H1 (cell line): ENCODE measurements around the gene COX5B. TPM values are rescaled to one million over a fixed set of nuclear protein-coding genes. Genes with fewer than 3 reads are reported as not detected.

Source experiments
- CTCF ChIA-PET: fragments of 300-600 bp; sonication (Branson Sonifier 250); formaldehyde crosslinking; loops from one replicate; lab custom pipeline; 2021; ENCODE audit not compliant: partially characterized antibody; lab: Charles Lee
- POLR2A ChIA-PET: fragments of 300-600 bp; sonication (Branson Sonifier 250); formaldehyde crosslinking; loops from one replicate; lab custom pipeline; 2021; ENCODE audit warnings: inconsistent platforms; ENCODE audit not compliant: partially characterized antibody; lab: Charles Lee
- DNase-seq, 2 experiments: peaks; one replicate each; pipeline versions ENCODE4 v3.0.0 to v3.0.0-alpha.2; 2010 to 2022; ENCODE audit warnings: low spot score in 2 of 2, low read depth in 1 of 2, mixed read lengths in 1 of 2
- FAIRE-seq: peaks from 2 replicates; lab custom pipeline; 2011; peaks lifted over from hg19 to GRCh38; lab: Jason Lieb, UNC
- H2AFZ ChIP-seq: 2 replicates; pipeline ENCODE4 v1.8.1; 2012; ENCODE audit warnings: low read length, inconsistent platforms
- H2AK5ac ChIP-seq: 2 replicates; pipeline ENCODE4 v1.6.1; 2013; ENCODE audit warnings: low read depth, low read length
- H2BK120ac ChIP-seq: replicated peaks from 2 replicates; pipeline ENCODE3; 2013; ENCODE audit warnings: low read depth, low read length, inconsistent platforms
- H2BK12ac ChIP-seq: 2 replicates; pipeline ENCODE4 v1.6.1; 2013; ENCODE audit warnings: low read depth, low read length
- H2BK15ac ChIP-seq: 2 replicates; pipeline ENCODE4 v1.6.1; 2013; ENCODE audit warnings: low read length
- H2BK20ac ChIP-seq: 2 replicates; pipeline ENCODE4 v1.6.1; 2013; ENCODE audit warnings: low read length
- H2BK5ac ChIP-seq: 2 replicates; pipeline ENCODE4 v1.6.1; 2013; ENCODE audit warnings: low read depth, low read length
- H3K14ac ChIP-seq: 2 replicates; pipeline ENCODE4 v1.6.1; 2013; ENCODE audit warnings: inconsistent platforms; ENCODE audit not compliant: insufficient read length
- H3K18ac ChIP-seq: 2 replicates; pipeline ENCODE4 v1.6.1; 2013; ENCODE audit warnings: low read length; ENCODE audit errors: extremely low read depth
- H3K23ac ChIP-seq: 2 replicates; pipeline ENCODE4 v1.6.1; 2013; ENCODE audit warnings: inconsistent platforms; ENCODE audit not compliant: insufficient read length
- H3K23me2 ChIP-seq: 2 replicates; pipeline ENCODE4 v1.6.1; 2013; ENCODE audit warnings: low read depth, low read length
- H3K27ac ChIP-seq: 2 replicates; pipeline ENCODE4 v1.6.1; 2011; ENCODE audit warnings: low read depth, low read length, inconsistent platforms
- H3K27me3 ChIP-seq, 4 experiments: replicated peaks in 1 of 4; 1 replicate in 1 of 4; 2 replicates in 3 of 4; pipeline versions ENCODE4 v1.6.1 to v1.8.1; 2011 to 2013; ENCODE audit warnings: low read length in 3 of 4, mild to moderate bottlenecking in 3 of 4, inconsistent platforms in 2 of 4, mixed read lengths in 2 of 4, moderate library complexity in 1 of 4; ENCODE audit not compliant: control insufficient read depth in 3 of 4, insufficient read depth in 3 of 4; ENCODE audit errors: extremely low read depth in 1 of 4
- H3K36me3 ChIP-seq, 4 experiments: 2 replicates each; pipeline versions ENCODE4 v1.6.1 to v1.8.1; 2011 to 2013; ENCODE audit warnings: mild to moderate bottlenecking in 4 of 4, low read length in 3 of 4, moderate library complexity in 2 of 4, control low read depth in 1 of 4, inconsistent platforms in 1 of 4; ENCODE audit not compliant: insufficient read depth in 4 of 4, control insufficient read depth in 2 of 4
- H3K4ac ChIP-seq: replicated peaks from 2 replicates; pipeline ENCODE3; 2013; ENCODE audit warnings: low read length, low read depth, mixed read lengths, inconsistent platforms; ENCODE audit not compliant: insufficient read length
- H3K4me1 ChIP-seq, 4 experiments: replicated peaks in 1 of 4; 1 replicate in 1 of 4; 2 replicates in 3 of 4; pipeline versions ENCODE4 v1.6.1 to v1.8.1; 2011 to 2013; ENCODE audit warnings: low read length in 3 of 4, inconsistent platforms in 2 of 4, mixed read lengths in 1 of 4; ENCODE audit not compliant: insufficient read depth in 4 of 4, control insufficient read depth in 3 of 4
- H3K4me2 ChIP-seq, 2 experiments: 2 replicates each; pipeline versions ENCODE4 v1.6.1 to v1.8.1; 2011 to 2013; ENCODE audit warnings: low read depth in 2 of 2, low read length in 2 of 2, control low read depth in 1 of 2, inconsistent platforms in 1 of 2, mild to moderate bottlenecking in 1 of 2; ENCODE audit not compliant: insufficient read depth in 1 of 2
- H3K4me3 ChIP-seq, 4 experiments: fragments of 200-600, 300-600 bp in 1 of 4; sonication (generic), shearing (Covaris generic), sonication (Bioruptor Twin) in 1 of 4; 2 replicates each; pipeline versions ENCODE4 v1.5.1 to v1.8.1; 2011 to 2016; ENCODE audit warnings: low read length in 4 of 4, low read depth in 3 of 4, control low read depth in 2 of 4, inconsistent platforms in 2 of 4, mild to moderate bottlenecking in 2 of 4, mixed read lengths in 1 of 4, moderate library complexity in 1 of 4; ENCODE audit not compliant: insufficient read depth in 2 of 4; ENCODE audit errors: extremely low read depth in 1 of 4
- H3K56ac ChIP-seq: replicated peaks from 2 replicates; pipeline ENCODE3; 2013; ENCODE audit warnings: low read depth, mild to moderate bottlenecking, mixed read lengths, low read length, inconsistent platforms; ENCODE audit not compliant: insufficient read length
- H3K79me1 ChIP-seq: 2 replicates; pipeline ENCODE4 v1.6.1; 2013; ENCODE audit warnings: low read depth, low read length, control low read depth
- H3K79me2 ChIP-seq, 2 experiments: 2 replicates each; pipeline versions ENCODE4 v1.6.1 to v1.8.1; 2012 to 2013; ENCODE audit warnings: low read length in 2 of 2, mild to moderate bottlenecking in 2 of 2, inconsistent platforms in 1 of 2; ENCODE audit not compliant: insufficient read depth in 2 of 2, control insufficient read depth in 1 of 2
- H3K9ac ChIP-seq, 4 experiments: replicated peaks in 1 of 4; 1 replicate in 1 of 4; 2 replicates in 3 of 4; pipeline versions ENCODE4 v1.6.1 to v1.8.1; 2011 to 2013; ENCODE audit warnings: low read depth in 3 of 4, low read length in 3 of 4, control low read depth in 2 of 4, mild to moderate bottlenecking in 2 of 4, moderate library complexity in 2 of 4, inconsistent platforms in 1 of 4; ENCODE audit errors: extremely low read depth in 1 of 4
- H3K9me3 ChIP-seq, 2 experiments: 2 replicates each; pipeline versions ENCODE4 v1.6.1 to v1.8.1; 2012 to 2013; ENCODE audit warnings: mild to moderate bottlenecking in 2 of 2, moderate library complexity in 2 of 2, control low read depth in 1 of 2, inconsistent platforms in 1 of 2, low read depth in 1 of 2, low read length in 1 of 2, mixed read lengths in 1 of 2; ENCODE audit not compliant: insufficient read depth in 2 of 2
- H4K20me1 ChIP-seq, 2 experiments: replicated peaks in 1 of 2; 2 replicates each; pipeline versions ENCODE3 to v1.8.1; 2011 to 2013; ENCODE audit warnings: inconsistent platforms in 2 of 2, low read length in 2 of 2, mild to moderate bottlenecking in 1 of 2; ENCODE audit not compliant: insufficient read depth in 2 of 2, control insufficient read depth in 1 of 2
- H4K5ac ChIP-seq: 2 replicates; pipeline ENCODE4 v1.6.1; 2013; ENCODE audit warnings: low read length, low read depth, mixed read lengths, inconsistent platforms; ENCODE audit not compliant: insufficient read length
- H4K8ac ChIP-seq: 2 replicates; pipeline ENCODE4 v1.8.0; 2013; ENCODE audit warnings: mild to moderate bottlenecking, moderate library complexity, low read length, inconsistent platforms; ENCODE audit not compliant: insufficient read depth; ENCODE audit errors: extremely low read depth
- H4K91ac ChIP-seq: replicated peaks from 2 replicates; pipeline ENCODE3; 2013; ENCODE audit warnings: low read length, mixed read lengths, inconsistent platforms; ENCODE audit not compliant: insufficient read length
- HDAC6 ChIP-seq: IDR thresholded peaks from one replicate; pipeline ENCODE4 v1.7.1; 2012; ENCODE audit warnings: low read depth, mild to moderate bottlenecking, inconsistent platforms, low read length, moderate library complexity
- TEAD4 ChIP-seq: IDR thresholded peaks from 2 replicates; pipeline ENCODE4 v1.6.1; 2012; ENCODE audit warnings: low read depth, low read length, inconsistent platforms, mixed read lengths
- WGBS, 2 experiments: shearing (Covaris generic) in 1 of 2; methylation state at CpG; one replicate each; pipeline versions ENCODE4 v1.1.6 to v1.1.7; 2013 to 2015; ENCODE audit warnings: low lambda C conversion rate in 2 of 2, mixed read lengths in 2 of 2, inconsistent platforms in 1 of 2, low coverage in 1 of 2, missing lambda C conversion rate in 1 of 2; ENCODE audit not compliant: insufficient replicate concordance in 2 of 2, insufficient coverage in 1 of 2, insufficient read length in 1 of 2; ENCODE audit errors: extremely low coverage in 1 of 2, missing lambda C conversion rate in 1 of 2; 5-methylcytosine and 5-hydroxymethylcytosine counted together
- polyA plus RNA-seq, 7 experiments: library from polyadenylated mRNA; depleted of rRNA in 3 of 7; stranded (reverse) in 5 of 7; unstranded in 2 of 7; fragments of >200 nt in 5 of 7; fragments of 200-250 nt in 2 of 7; gene quantifications; 1 replicate in 5 of 7; 2 replicates in 1 of 7; 4 replicates in 1 of 7; pipeline versions ENCODE4 v1.2.1 to v1.2.3, GENCODE V29; 2011 to 2013; ENCODE audit warnings: missing spikeins in 2 of 7, mixed read lengths in 2 of 7
- total RNA-seq: library from RNA; stranded (reverse); fragmentation: NEBNext Ultra II Directional; extraction: Animal tissue kit (Norgen Biotek cat#: 25700); gene quantifications from 2 replicates; pipeline ENCODE4 v1.2.1, GENCODE V29; 2021

Gene COX5B
- total and polyA plus RNA-seq, 2 of the 8 experiments (the other 6 are each of a cell fraction or from before 2014, with no cell fraction given) = 233 to 468 TPM

- 87% methylated on average over 5 of the region's 5 CpGs; no CpG with 5 or more reads in 1 of the 2 experiments for WGBS, 2 experiments
- CTCF ChIA-PET = interaction anchor here (2.3 to 7.0 kb wide), 2 partner anchors 8 to 42 kb away, joined by 5 to 59 read pairs; partner anchors contain the start of gene ACTR1B
- H4K20me1 ChIP-seq = peaks cover 0 to 5% of the 10 kb centered on the region in 2 experiments
These were observed 8.4 kb downstream of the COX5B start for GRCh38 chr2:97654309-97654708.

More at GRCh38 chr2:97654309-97654708, 8.4 kb downstream of the COX5B start:
- Histone ChIP-seq H3K36me3 (peaks cover 3 to 30% (median 6%) of the 10 kb centered on the region in 4 experiments; a peak in 5 of 8 replicates), H3K23ac (no peak overlapping the region), H3K14ac (no peak overlapping the region), H3K4me3 (no peak overlapping the region), H4K8ac (no peak overlapping the region), H2BK5ac (no peak overlapping the region), H3K27ac (no peak overlapping the region), H2AK5ac (no peak overlapping the region), H2BK15ac (no peak overlapping the region), H3K4me1 (no peaks in the 10 kb centered on the region), H2BK120ac (no peak overlapping the region), H3K4me2 (no peak overlapping the region), H3K9me3 (0 out of 4 replicates have a peak, but pooled peaks cover 0 to 5% of the 10 kb centered on the region in 2 experiments), H3K27me3 (no peaks in the 10 kb centered on the region), H3K4ac (no peak overlapping the region), H2AFZ (no peak overlapping the region), H3K18ac (no peak overlapping the region), H3K79me2 (no peaks in the 10 kb centered on the region), H4K91ac (no peak overlapping the region), H2BK12ac (no peak overlapping the region), H3K23me2 (no peaks in the 10 kb centered on the region), H4K5ac (no peak overlapping the region), H3K79me1 (no peaks in the 10 kb centered on the region), H3K9ac (no peak overlapping the region), H3K56ac (no peak overlapping the region), H2BK20ac (no peak overlapping the region)
- TF ChIP-seq TEAD4 (no peak), HDAC6 (no peak)
- no peak for FAIRE-seq
- POLR2A ChIA-PET = interaction anchor here (4.2 to 8.6 kb wide), 2 partner anchors 8 to 9 kb away, joined by 27 to 102 read pairs; partner anchors contain the start of genes ACTR1B and COX5B
- DNase-seq = peak in 1 of 2 experiments; percentile 35
